ENCODE measurements around the gene FAM20A. TPM values are rescaled to one million over a fixed set of nuclear protein-coding genes. Genes with fewer than 3 reads are reported as not detected.

Gene FAM20A
- total RNA-seq, 1 donor from 2014 or later, result not detected

DNA sequence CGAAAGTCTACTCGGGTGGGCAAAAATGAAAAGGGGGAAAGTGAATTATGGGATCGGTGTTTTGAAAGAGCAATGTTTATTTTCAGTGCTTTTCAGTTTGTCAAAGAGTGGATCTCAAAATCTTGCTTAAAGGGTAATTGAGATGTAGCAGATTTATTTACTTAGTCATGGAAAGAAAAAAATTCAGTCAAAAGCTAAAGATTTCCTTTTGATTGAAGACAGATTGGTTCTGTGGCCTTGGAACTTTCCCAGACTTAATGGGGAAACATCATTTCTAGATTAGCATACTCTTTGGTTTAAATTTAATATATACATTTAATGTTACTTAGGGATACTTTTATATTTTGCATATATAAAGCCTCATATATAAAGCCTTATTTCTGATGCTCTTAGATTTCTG lies 68.3 kb downstream of the FAM20A start:
- intact Hi-C loops (cut with micrococcal nuclease), result loop anchor here (5.0 kb wide), 1 partner anchor 704 kb away; no protein-coding TSS in a partner anchor

GRCh38 chr17:68531252-68531651 lies 69.9 kb downstream of the FAM20A start:
- intact Hi-C loops (cut with micrococcal nuclease), result loop anchor here (5.0 kb wide), 1 partner anchor 706 kb away; no protein-coding TSS in a partner anchor

GRCh38 chr17:68527314-68527713 lies 73.9 kb downstream of the FAM20A start:
- intact Hi-C loops (cut with micrococcal nuclease), result no loop called here

DNA sequence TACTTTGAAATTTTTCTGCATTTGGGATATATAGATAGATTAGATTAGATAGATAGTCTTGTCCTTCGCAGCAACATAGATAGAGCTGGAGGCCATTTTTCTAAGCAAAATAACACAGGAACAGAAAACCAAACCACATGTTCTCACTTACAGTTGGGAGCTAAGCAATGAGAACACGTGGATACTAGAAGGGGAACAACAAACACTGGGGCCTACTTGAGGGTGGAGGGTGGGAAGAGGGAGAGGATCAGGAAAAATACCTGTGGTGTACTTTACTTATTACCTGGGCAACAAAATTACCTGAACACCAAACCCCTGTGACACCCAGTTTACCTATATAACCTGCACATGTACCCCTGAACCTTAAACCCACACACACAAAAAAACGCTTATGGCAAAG lies 74.6 kb downstream of the FAM20A start:
- intact Hi-C loops (cut with micrococcal nuclease), result no loop called here

GRCh38 chr17:68522266-68522665 lies 78.9 kb downstream of the FAM20A start:
- intact Hi-C loops (cut with micrococcal nuclease), result no loop called here

GRCh38 chr17:68519911-68520310 lies 81.3 kb downstream of the FAM20A start:
- intact Hi-C loops (cut with micrococcal nuclease), result loop anchor here (10.0 kb wide), 1 partner anchor 1155 kb away; the partner anchor contains the start of gene PSMD12

GRCh38 chr17:68519051-68519450 lies 82.1 kb downstream of the FAM20A start:
- intact Hi-C loops (cut with micrococcal nuclease), result loop anchor here (10.0 kb wide), 1 partner anchor 1154 kb away; the partner anchor contains the start of gene PSMD12

DNA sequence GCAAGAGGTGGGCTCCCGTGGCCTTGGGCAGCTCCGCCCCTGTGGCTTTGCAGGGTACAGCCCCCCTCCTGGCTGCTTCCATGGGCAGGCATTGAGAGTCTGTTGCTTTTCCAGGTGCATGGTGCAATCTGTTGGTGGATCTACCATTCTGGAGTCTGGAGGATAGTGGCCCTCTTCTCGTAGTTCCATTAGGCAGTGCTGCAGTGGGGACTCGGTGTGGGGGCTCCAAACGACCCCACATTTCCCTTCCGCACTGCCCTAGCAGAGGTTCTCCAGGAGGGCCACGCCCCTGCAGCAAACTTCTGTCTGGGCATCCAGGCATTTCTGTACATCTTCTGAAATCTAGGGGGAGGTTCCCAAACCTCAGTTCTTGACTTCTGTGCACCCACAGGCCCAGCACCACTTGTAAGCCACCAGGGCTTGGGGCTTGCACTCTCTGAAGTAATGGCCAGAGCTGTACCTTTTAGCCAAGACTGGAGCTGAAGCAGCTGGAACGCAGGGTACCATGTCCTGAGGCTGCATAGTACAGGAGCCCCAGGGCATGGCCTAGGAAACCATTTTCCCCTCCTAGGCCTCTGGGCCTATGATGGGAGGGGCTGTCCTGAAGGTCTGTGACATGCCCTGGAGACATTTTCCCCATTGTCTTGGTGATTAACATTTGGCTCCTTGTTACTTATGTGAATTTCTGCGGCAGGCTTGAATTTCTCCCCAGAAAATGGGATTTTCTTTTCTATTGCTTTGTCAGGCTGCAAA lies 82.9 kb downstream of the FAM20A start:
- intact Hi-C loops (cut with micrococcal nuclease), result loop anchor here (10.0 kb wide), 1 partner anchor 1153 kb away; the partner anchor contains the start of gene PSMD12

DNA sequence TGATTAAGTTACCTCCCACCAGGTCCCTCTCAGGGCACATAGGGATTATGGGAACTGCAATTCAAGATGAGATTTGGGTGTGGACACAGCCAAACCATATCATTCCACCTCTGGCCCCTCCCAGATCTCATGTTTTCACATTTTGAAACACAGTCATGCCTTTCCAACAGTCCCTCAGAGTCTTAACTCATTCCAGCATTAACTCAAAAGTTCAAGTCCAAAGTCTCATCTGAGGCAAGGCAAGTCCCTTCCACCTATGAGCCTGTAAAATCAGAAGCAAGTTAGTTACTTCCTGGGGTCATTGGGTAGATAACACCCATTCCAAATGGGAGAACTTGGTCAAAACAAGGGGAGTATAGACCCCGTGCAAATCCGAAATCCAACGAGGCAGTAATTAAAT lies 83.6 kb downstream of the FAM20A start:
- intact Hi-C loops (cut with micrococcal nuclease), result loop anchor here (10.0 kb wide), 1 partner anchor 1153 kb away; the partner anchor contains the start of gene PSMD12

- intact Hi-C loops (cut with micrococcal nuclease), result loop anchor here (10.0 kb wide), 1 partner anchor 1152 kb away; the partner anchor contains the start of gene PSMD12
Observed at GRCh38 chr17:68516732-68517131, 84.4 kb downstream of the FAM20A start.

GRCh38 chr17:68514831-68515635 lies 86.1 kb downstream of the FAM20A start:
- intact Hi-C loops (cut with micrococcal nuclease), result loop anchor here (1.0 to 10.0 kb wide), 6 partner anchors 8 to 1150 kb away; partner anchors contain the start of genes AMZ2, NOL11 and PSMD12

DNA sequence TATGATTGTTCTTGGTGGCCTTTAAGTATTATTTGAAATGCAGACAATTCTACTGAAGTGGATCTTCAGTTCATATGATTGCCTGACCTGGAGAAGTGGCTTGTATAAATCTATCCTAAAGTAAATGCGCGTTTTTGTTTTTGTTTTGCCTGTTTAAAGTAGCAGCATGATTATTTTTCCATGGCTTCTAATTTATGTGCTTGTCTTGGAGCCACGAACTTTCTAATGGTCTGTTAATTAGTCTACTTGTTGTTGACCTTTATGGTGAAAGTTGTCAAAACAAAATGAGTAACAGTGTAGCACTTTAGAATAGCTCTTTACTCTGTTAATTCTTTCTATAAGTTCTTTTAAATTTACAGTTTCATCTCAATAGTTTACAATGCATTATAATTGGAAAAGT lies 87.2 kb downstream of the FAM20A start:
- intact Hi-C loops (cut with micrococcal nuclease), result loop anchor here (1.0 to 10.0 kb wide), 7 partner anchors 9 to 1149 kb away; partner anchors contain the start of genes ABCA5, AMZ2, NOL11 and PSMD12

DNA sequence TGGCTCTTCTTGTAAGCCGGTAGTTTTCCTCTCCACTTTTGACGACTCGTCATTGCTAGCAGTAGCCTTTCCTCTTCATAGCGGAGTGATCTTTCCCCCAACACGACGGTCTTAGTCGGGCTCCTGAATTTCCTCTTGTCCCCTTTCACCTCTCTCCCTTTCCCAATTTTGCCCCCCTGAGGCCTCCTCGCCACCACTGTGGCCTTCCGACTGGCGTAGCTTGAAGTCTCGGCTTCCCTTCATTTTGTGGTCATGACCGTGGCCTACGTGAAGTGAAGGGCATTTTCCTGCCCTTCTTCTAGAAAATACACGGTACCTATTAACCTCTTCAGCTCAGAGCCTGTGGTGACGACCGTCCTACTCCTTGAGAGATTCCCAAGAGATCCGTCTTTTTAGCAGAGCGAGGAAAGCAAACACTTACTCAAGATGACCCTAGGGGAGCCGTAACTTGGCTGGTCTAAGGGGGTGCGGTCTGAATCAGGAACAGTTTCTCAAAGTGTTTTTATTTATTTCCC lies 88.2 kb downstream of the FAM20A start:
- intact Hi-C loops (cut with micrococcal nuclease), result loop anchor here (1.0 to 10.0 kb wide), 8 partner anchors 15 to 1148 kb away; partner anchors contain the start of genes ABCA5, AMZ2, NOL11 and PSMD12

DNA sequence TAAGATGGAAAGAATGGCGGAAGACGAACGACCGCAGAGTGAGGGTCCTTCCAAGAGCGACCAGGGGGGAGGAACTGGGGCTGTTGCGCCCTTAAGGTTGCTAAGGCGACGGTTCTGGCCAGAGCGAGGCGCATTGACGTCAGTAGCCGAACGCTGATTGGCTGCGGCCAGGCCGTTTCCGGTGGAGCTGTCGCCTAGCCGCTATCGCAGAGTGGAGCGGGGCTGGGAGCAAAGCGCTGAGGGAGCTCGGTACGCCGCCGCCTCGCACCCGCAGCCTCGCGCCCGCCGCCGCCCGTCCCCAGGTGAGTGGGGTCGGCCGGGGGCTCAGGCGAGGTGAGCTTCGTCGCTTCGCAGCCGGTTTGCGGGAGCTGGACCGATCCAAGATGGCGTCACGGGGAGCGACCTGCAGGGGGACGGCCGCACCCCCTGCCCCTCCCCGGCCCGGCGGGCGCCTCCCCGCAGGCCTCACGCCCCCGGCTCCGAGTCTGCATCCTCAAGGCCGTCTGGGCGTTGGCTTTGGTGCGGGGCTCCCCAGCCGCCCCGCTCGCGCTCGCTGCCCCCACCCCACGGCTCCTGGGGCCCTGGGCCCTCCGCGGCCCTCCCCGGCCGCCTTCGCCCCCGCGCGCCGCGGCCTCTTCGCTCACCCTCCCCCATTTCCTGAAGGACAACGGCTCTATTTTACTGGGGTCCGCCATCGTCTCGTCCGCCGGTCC lies 88.8 kb downstream of the FAM20A start, which contains the start of gene PRKAR1A:
TSS of gene PRKAR1A (plus strand) at position 184 of the 713 bp plus-strand sequence. CDS start 2,970 bp downstream, outside the sequence.
- intact Hi-C loops (cut with micrococcal nuclease), result loop anchor here (1.0 to 10.0 kb wide), 8 partner anchors 14 to 1148 kb away; partner anchors contain the start of genes ABCA5, AMZ2, NOL11 and PSMD12

DNA sequence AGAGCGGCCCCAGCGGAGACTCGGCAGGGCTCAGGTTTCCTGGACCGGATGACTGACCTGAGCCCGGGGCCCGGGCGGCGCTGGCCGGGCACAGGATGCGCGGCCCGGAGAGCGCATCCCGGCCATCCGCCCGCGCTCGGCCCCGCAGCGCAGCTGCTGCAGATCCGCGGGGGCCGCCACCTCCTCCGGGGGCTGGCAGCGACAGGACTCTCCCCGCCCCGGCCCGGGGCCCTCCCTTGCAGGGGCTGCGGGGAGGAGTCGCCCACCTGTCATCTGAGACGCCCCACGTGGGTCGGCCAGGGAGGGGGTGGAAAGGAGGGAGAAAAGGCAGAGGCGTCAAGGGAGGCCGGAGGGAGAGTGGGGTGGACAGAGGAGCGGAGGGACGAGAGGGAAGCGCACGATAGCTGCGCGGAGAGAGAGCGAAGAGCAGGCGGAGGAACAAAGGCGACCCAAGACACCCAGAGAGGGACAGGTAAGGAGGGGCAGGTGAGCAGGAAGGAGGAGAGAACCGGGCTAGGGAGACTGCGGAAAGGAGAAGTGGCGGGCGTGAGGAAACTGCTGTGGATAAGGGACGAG lies 89.4 kb downstream of the FAM20A start:
- intact Hi-C loops (cut with micrococcal nuclease), result loop anchor here (1.0 to 10.0 kb wide), 8 partner anchors 13 to 1147 kb away; partner anchors contain the start of genes ABCA5, AMZ2, NOL11 and PSMD12

DNA sequence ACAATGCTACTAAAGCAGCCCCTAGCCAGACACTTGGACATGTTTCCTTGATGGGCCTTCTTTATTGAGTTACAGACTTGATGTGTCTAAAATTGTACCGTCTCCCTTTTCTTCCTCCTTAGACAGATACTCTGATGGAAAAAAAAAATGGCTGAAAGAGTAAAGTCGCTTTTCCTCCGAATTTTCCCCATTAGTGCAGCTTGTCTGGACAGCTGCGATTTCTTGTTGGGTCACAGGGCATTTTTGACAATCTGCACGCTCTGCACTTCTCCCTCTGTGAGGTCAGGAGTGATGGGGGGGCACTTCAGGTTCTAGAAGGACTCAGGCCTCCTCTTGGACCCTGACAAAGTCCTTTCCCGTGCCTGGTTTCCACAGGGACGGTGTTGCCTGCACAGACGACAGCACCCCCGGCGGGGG lies 89.9 kb downstream of the FAM20A start:
- intact Hi-C loops (cut with micrococcal nuclease), result loop anchor here (5.0 to 10.0 kb wide), 5 partner anchors 164 to 1146 kb away; partner anchors contain the start of genes AMZ2, NOL11 and PSMD12

DNA sequence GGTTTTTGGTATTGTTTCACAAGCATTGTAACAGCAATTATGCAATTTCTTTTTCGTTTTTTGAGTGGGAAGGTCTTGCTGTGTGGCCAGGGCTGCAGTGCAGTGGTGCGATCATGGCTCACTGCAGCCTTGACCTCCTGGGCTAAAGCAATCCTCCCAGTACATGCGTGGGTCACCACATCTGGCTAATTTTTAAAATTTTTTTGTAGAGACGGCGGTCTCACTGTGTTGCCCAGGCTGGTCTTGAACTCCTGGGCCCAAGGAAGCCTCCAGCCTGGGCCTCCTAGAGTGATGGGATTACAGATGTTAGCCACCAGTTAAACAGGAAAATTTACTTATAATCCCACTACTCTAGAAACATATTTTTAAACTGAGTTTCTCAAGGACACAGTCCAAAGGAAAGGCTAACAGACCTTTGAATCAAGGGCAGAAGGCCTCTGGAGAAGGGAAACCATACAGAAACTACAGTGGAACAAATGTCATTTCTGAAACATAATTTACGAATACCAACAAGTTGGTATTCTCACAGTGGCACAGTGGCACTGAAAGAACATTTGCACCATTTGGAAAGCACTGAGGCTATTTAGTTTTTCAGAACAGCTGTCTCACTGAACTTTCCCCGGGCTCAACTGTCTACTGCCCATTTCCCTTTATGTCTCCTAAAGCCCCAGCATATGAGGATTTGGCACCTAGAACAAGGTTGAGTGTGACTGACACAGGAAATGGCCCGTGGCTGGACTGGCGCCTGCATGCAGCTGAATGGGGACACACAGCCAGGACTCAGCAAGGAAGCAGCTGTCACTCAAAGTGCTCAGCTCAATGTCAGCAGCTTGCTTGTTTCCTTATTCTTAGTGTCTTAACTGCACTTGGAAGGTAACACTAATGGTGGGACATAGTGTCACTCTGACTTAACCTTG lies 91.8 kb downstream of the FAM20A start:
- intact Hi-C loops (cut with micrococcal nuclease), result loop anchor here (2.0 to 10.0 kb wide), 6 partner anchors 41 to 1145 kb away; partner anchors contain the start of genes AMZ2, NOL11 and PSMD12

- intact Hi-C loops (cut with micrococcal nuclease), result no loop called here
Observed at GRCh38 chr17:68507576-68507975, 93.6 kb downstream of the FAM20A start.

- intact Hi-C loops (cut with micrococcal nuclease), result no loop called here
Observed at GRCh38 chr17:68505951-68506350, 95.2 kb downstream of the FAM20A start.

Data from T-helper 2 cell treated with Interferon-gamma antibody and Interleukin-4, amounts not matched to agents 100 ng/mL and 5 ng/mL, for 36 hours (primary cell).